AML-193 (cell line): Measurements from ENCODE around the gene KCNA1.

ENCODE experiments used
- DNase-seq, 2 experiments: peaks; one replicate each; lab custom pipeline; 2025; lab: John Stamatoyannopoulos, UW

Gene KCNA1

GRCh38 chr12:4960547-4960946 lies 50.8 kb downstream of the KCNA1 start:
- no peak for DNase-seq

GRCh38 chr12:4961311-4961710 lies 51.6 kb downstream of the KCNA1 start:
- no peak for DNase-seq

GRCh38 chr12:4962539-4963486 lies 53.1 kb downstream of the KCNA1 start:
- DNase-seq = no peak
